Fibroblast of skin of scalp (primary cell): Measurements from ENCODE around the gene GFI1B.
"Not testable (repeated sequence)": the region's sequence is repeated elsewhere in the genome, so short reads cannot be mapped to it uniquely, and the experiment has no call there.

ENCODE experiments used
- DNase-seq: peaks from one replicate; pipeline ENCODE4 v3.0.0-alpha.2; 2013

The GFI1B gene

DNA sequence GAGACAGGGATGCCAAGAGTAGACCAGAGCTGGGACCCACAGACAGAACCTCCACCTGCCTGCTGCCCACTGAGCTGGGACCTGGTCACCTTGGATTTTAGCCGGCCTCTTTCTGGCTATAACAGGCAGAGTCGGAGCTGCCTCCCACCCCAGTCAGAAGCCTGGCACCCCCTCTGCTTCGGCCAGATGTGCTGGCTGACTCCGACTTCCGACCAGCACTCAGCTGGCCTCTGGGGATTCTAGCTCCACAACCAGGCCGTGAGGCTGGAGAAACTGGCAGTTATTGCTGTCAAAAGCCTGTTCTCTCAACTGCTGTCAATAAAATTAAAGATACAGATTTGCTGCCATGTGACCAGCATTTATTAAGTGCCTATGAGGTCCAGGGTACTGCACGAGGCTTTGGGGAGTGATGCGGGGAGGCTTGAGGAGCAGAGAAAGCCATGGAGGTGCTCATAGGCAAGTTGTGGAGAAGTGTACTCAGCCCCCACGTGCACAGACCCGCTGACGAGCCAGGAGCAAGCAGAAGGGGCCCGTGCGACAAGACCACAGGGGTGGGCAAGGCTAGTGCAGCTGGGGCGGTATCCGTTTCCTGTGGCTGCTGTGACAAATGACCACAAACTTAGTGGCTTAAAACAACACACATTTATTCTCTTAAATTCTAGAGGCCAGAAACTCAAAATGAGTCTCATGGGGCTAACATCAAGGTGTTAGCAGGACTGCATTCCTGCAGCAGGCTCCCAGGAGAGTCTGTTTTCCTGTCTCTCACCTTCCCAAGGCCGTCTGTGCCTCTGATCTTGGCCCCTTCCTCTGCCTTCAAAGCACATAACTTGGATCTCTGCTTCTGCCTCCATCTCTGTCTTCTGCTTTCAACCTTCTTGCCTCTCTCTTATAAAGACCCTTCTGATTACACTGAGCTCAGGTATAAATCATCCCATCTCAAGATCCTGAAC, 13.1 kb downstream of the GFI1B start:
- DNase-seq = no peak

DNA sequence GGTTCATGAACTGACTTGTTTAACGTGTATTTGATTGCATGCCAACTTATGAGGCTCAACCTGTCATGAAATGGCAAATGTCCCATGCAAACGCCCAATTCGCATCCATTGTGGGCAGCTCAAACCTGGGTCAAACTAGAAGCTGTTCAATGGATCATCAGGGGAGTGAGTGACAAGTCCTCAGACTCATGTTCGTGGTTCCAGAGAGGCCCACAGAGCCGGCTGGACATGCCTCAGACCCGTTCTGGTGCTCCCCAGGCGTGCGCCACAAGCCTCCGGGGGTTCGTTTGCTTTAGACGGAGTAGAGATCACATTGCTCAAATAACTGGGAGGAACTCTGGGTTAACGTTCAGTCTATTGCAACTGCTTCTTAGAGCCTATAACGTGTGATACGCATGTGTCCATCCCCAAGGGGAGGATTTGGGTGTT, 15.0 kb downstream of the GFI1B start:
- no peak for DNase-seq

DNA sequence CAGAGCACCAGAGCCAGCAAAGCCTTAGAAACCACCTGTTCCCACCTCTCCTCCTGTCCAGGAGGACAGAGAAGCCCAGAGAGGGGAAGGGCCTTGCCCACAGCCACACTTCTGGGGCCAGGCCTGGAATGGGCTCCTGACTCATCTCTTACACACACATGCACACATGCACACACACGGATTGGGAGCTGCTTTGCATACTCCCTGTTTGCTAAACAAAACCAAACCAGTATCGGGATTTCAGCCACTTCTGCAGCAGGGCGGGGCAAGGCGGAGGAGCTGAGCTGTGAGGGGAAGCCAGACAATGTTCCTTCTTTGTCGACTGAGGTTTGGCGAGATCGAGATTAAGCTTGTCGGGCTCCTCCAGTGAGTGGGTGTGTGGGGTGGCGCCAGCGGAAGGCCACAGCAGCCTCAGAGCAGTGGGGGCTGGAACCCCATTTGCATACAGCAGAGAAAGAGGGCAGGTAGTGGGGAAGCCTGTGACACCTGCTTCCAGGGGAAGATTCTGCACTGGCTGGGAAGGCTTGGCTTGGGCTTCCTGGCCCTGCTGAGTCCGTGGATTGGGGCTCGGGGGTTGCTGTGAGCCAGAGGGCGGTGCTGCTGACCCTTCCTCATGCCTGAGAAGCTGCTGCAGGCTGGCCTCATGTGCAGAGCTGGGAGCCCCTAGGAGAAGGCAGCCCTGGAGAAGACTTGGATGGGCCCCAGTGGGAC, 16.1 kb downstream of the GFI1B start:
- peak; percentile 20 for DNase-seq

DNA sequence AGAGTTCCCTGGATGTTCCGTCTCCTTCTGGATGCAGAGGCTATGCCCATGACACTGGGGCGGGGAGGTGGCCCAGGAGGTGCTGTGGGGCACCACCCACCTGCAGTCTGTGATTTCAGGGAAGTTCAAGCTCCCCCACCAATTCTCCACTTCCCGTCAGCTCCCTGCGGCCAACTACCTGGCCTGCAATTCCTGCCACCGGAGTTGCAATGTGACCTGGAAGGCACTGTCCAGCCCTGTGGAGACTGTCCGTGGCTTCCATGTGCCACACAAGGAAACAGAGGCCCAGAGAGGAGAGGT, 16.6 kb downstream of the GFI1B start:
- DNase-seq = no peak

DNA sequence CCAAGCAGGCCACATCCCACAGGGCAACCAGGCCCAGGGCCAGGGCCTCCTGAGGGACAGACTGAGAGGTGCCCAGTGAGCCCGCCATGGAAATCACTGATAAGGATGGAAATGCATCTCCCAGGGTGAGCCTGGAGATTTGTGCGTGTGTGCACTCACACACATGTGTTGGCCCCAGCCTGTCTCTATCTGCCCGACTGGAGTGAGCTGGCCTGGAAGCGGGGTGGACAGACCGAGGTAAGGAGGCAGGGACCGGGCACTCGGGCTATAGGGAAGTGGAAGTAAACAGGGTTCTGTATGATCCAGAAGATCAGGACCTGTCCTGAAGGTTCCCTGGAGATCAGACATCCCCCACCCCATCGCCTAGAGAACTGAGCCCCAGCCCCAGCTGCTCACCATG, 17.4 kb downstream of the GFI1B start:
- DNase-seq = no peak

DNA sequence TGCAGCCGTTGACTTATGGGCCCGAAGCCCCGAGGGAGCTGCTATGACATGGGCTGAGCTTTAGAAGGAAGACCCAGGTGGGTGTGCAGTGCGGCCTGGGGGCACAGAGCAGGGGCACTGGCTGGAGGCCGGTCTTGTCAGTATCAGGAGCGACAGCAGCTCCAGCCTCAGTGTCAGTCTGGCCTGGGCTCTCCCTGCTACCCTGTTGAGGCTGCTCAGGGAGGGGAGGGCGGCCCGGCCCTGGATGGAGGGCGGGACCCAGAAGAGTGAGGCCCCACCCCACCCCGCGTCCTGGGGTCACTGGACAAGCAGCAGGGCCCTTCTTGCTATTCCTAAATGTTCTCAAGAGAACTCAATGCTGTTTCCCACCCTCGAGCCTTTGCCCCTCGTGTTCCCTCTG, 18.0 kb downstream of the GFI1B start:
- no peak for DNase-seq

DNA sequence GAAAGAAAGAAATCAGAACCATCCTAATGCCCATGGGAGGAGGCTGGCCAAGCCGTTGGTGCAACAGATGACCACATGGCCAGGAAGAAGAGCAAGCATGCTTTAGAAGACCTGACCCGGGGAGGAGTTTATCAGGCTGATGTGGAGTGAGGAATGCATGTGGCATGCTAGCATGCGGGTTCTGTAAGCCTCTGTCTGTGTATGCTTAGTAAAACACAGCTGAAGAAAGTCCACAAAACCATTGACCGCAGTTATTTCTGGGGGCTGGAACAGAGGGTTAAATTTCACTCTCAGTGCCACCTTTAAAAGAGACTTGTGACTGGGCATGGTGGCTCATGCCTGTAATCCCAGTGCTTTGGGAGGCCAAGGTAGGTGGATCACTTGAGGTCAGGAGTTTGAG, 19.1 kb downstream of the GFI1B start:
- peak; percentile 56 for DNase-seq

DNA sequence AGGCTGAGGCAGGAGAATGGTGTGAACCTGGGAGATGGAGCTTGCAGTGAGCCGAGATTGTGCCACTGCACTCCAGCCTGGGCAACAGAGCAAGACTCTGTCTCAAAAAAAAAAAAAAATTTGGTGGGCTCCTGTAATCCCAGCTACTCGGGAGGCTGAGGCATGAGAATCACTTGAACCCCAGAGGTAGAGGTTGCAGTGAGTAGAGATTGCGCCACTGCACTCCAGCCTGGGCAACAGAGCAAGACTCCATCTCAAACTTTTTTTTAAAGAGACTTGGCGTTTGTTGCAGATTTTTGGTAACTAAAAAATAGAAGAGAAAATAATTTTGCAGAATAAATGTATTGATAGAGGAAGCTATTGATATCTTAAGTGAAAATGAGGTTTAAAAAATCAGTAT, 19.7 kb downstream of the GFI1B start:
- DNase-seq = not testable (repeated sequence)

DNA sequence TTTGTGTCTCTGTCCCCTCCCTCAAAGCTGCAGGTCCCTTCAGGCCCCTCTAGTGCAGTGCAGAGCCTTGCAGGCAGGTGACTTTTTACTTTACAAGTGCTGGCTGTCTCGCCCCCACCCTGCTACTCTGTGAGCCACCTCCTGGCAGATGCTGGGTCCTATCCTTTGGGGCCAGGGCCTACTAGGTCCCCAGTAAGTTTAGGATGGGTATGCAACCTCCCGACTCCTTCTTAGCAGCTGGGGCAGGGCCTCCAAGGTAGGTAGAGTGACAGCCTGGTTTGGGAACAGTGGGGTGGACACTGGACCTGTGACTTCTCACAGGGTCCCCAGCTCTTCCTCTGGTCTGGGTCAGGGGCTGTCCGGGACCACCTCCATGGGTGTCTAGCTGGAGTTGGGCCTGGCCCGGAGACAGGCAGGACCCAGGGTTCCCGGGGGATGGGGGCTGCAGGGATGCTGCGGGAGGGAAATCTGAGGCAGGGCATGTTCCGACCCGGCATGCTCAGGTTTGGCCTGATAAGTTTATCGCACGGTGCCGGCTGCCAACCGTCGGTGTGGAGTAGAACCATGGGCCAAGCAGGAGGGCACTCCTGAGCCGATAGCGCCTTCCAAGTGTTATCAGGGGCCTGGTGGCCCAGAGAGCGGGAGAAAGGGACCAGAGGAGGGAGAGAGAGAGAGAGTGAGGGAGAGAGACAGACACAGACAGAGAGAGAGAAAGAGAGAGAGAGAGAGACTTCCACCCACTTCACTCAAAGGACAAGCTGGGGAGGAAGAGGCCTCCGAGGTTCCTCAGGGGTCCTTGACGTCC, 20.5 kb downstream of the GFI1B start:
- no peak for DNase-seq

DNA sequence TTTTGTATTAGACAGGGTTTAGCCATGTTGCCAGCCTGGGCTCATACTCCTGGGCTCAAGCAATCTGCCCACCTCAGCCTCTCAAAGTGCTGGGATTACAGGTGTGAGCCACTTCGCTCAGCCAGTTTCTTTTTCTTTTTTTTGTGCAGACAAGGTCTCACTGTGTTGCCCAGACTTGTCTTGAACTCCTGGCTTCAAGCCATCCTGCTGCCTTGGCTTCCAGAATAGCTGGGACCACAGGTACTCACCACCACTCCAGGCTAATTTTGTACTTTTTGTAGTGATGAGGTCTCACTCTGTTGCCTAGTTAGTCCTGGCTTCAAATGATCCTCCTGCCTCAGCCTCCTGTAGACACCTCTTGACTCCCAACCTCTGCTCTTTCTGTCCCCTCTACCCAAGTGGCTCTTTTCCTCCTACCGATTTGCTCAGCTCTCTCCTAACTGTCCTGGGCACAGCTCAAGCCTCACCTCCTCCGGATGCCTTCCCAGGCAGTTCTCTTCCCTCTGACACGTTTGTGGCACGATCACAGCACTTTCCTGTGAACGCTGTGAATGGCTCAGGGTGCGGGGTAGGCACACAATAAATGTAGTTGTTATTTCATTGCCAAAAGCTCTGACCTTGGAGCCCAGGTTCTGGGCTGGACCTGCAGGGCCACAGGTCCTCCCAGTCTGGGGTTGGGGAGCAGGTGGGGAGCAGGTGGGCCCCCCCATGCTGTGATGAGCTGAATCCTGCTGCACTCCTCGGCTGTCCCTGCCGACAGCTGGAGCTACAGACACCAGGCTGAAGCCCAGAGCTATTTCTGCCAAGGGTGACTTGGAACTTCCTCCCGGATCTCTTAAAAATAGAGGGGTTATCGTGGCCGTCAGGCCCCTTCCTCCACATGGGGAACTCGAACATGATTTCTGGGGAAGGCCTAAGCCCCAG, 23.9 kb downstream of the GFI1B start:
- DNase-seq = no peak

DNA sequence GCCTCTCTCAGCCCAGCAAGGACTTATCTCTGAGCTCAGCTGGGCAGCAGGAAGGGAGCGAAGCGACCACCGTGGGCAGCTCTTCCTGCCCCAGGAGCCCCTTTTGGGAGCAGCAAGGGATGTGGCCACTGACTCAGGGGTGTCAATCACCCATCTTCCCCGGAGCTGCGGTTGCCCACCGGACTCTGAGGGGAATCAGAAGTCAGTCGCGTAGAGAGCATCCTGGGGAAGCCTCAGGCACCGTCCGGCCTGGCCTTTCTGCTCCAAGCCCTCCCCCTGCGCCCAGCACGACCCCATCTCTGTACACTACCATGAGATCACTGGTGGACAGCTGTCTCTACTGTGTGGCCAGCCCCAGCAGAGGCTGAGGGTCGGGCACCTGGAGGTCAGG, 24.6 kb downstream of the GFI1B start:
- no peak for DNase-seq

DNA sequence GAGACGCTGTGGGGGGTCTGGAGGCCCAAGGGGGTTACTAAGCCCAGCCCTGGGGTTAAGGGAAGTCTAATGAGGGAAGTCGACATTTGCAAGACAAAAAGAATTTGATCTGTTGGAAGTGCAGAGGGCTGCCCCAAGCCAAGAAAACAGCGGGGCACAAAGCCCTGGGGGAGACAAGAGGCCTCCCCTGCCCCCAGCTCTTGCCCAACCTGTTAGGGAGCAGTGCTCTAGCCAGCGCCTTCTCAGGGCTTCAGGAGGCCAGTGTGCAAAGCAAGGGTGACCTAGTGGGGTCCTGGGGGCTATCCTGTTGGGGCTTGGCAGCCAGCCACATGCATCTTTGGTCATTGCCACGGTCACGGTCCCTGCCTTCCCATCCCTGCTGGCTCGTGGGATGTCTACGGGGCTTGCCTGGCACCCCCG, 25.2 kb downstream of the GFI1B start:
- no peak for DNase-seq

DNA sequence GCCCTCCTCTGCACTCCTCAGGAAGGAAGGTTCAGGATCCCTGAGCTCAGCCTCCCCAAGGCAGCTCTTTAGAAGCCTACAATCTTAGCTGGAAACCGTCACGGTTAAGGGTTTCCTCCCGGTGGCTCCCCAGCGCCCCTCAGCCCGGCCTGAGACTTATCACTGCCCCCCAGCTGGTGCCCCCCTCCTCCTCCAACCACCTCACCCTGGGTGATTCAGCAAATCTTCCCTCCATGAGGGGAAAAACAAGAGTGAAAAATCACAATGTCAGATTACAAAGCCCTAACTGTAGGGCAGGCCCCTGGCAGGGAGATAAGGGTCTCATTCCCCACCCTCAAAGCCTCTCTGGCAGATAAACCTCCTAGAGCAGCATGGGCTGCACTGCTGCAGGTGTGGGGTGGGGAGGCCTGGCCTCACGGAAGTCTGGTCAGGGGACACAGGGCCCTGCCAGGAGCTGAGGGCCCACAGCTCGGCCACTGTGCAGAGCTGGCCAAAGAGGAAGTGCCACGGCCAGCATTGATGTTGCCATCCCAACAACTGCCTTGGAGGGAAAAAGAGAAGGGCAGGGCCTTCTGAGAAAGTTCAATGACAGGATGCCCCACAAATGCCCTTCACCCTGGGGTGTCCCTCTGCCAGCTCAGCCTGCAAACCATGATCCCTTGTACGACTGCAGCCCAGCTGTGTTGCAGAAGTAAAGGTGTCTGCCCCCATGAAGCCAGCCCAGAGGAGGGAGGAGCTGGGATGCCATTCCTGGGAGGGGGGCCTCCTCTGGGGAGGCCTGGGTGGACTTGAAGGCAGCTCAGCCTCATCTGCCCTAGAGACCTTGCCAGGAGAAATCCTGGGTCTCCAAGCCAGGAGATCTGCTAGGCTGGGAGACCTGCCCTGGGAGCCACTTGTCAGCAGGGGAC, 25.9 kb downstream of the GFI1B start:
- no peak for DNase-seq

DNA sequence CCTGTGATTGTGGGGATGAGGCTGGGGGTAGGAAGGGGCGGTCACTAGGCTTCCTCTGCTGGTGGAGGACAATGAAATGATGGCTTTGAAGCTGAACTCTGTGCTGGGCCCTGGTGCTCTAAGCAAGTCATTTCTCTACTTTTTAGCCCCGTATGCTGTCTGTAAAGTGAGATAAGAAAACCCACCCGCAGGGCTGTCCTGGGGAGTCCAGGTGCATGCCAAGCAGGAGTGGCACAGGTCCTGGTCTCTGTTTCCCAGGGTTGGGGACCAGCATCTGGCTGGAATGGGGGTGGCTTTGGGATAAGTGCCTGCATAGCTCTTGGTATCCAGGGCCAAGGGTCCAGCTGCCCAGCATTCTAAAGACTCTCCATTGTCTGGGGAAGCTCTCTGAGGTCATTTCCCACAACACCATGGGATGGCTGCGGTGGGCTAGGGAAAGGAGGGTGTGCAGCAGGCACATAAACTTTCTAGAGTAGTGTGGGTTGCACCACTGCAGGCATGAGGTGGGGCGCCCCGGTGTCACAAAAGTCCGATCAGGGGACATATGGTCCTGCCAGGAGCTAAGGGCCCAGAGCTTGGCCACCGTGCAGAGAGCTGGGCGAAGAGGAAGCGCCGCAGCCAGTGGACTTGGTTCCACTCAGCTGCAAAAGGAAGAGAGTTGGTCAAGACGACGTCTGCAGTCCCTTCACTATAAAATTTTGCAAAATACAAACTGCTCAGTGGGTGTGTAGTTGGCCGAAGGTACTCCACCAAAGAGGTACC, 26.7 kb downstream of the GFI1B start:
- no peak for DNase-seq

DNA sequence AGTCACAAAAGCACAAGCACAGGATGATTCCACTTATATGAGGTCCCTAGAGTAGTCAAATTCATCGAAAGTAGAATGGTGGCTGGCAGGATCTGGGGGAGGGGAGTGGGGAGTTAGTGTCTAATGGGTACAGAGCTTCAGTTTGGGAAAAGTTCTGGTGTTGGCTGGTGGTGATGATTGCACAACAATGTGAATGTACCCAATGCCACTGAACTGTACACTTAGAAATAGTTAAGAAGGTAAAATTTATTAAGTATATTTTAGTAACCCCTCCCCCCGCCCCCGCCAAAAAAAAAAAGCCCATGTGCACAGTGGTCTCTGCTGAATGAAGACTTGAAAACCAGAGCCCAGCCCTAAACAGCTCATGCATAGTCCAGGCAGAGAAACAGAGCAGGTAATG, 27.5 kb downstream of the GFI1B start:
- no peak for DNase-seq

DNA sequence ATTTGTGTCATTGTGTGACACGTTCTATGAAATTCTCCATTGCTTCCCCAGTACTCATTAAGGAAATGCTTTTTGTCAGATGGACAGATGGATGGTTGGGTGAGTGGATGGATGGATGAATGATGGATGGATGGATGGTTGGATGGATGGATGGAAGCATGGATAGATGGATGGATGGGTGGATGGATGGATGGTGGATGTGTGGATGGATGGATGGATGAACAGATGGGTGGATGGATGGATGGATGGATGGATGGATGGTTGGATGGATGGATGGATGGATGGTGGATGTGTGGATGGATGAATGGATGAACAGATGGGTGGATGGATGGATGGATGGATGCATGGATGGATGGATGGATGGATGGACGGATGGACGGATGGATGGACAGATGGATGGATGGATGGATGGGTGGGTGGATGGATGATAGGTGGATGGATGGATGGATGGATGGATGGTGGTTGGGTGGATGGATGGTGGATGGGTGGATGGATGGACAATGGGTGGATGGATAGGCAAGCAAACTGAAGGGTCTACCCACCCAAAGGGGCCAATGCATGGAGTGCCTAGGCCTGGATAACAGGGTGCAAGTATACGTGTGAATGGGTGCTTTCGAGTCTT, 28.3 kb downstream of the GFI1B start:
- DNase-seq = no peak

DNA sequence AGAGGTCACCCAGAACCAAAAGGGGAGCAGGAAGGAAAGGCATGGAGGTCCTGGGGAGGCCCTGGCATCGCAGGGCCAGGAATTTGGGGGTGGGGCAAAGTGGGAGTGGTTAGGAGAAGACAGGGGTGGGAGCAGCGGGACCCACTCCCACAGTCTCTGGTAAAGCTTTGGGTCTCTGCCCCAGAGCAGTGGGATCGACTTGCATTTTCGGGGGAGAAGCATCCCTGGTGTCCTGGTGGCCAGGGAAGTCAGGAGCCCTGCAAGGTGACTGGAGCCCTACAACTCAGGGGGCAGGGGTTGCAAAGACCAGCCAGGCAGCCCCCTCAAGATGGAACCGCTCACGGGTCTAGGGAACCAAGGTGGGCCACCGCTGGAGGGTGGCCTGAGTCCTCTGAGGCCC, 29.9 kb downstream of the GFI1B start:
- no peak for DNase-seq

DNA sequence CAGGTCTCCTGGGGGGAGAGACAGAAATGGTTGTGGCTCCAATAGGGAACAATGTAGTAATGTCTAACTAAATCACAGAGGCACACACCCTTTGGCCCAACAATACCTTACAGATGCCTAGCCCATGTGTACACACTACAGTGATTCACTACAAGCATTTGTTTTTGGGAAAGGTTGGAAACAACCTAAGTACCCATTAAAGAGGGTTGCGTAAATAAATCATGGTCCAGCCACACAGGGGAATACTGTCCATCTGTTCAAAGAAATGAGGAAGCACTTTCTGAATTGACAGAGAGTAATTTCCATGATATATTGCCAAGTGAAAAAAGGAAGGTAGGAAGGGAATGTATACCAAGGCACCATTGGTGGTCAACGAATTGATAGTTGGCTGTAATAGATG, 30.3 kb downstream of the GFI1B start:
- DNase-seq = no peak

DNA sequence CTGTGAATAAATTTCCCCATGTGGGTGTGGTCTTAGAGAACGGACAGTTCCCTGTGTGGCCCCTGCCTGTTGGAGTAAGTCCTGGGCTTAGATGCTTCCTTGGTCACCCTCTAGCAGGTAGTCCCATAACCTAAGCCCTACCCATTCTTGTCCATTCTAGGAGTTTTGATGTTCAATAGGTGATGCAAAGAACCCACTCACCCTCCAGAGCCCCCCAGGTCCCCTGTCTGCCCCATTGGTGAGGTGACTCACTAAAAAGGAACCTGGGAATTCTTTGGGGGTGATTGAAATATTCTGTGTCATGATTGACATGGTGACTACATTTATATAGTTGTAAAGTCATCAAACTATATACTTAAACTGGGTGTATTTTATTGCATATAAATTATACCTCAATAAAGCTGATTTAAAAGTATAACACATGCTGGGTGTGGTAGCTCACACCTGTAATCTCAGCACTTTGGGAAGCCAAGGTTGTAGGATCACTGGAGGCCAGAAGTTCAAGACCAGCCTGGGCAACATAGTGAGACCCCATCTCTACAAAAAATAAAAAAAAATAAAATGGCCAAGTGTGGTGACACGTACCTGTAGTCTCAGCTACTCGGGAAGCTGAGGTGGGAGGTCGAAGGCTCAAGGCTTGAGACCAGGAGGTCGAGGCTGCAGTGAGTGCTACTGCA, 31.6 kb downstream of the GFI1B start:
- DNase-seq = no peak
